ENCODE results near the gene C1QL3. TPM values are rescaled to one million over a fixed set of nuclear protein-coding genes. Genes with fewer than 3 reads are reported as not detected.

C1QL3 gene
- 0.08 TPM for polyA plus RNA-seq (2012; ENCODE audit: low read depth, missing spikeins)

GRCh38 chr10:16521311-16522016, at the start of gene C1QL3:
Gene C1QL3 (minus strand): TSS chr10:16521879. CDS start chr10:16521065, 814 bp downstream.
- DNase-seq (ENCODE audit: insufficient read length, low spot score) (peak; percentile 32), FAIRE-seq (no peak)
- no peak for TF ChIP-seq POLR2AphosphoS5 (IDR thresholded peaks at IDR 0.05; ENCODE audit: low read depth, low read length)
- TF ChIP-seq POLR2A (IDR thresholded peaks at IDR 0.05; ENCODE audit: low read depth, low read length): no peak
- TF ChIP-seq TAF1 (IDR thresholded peaks at IDR 0.05; ENCODE audit: low read depth, low read length): no peak
- no peak for TF ChIP-seq POU2F2 (IDR thresholded peaks at IDR 0.05; ENCODE audit: low read depth, low read length)
- TF ChIP-seq PAX5 (IDR thresholded peaks at IDR 0.05; ENCODE audit: insufficient read depth, low read length, severe bottlenecking): no peak
- TF ChIP-seq SPI1 (IDR thresholded peaks at IDR 0.05; ENCODE audit: low read depth, low read length): no peak

GRCh38 chr10:16570731-16571130, 49.1 kb upstream of the C1QL3 start:
- no peak for DNase-seq (ENCODE audit: insufficient read length, low spot score)
- peak; percentile 89 for FAIRE-seq
- TF ChIP-seq POLR2A (IDR thresholded peaks at IDR 0.05; ENCODE audit: low read depth, low read length) (no peak), PAX5 (IDR thresholded peaks at IDR 0.05; ENCODE audit: insufficient read depth, low read length, severe bottlenecking) (no peak), POU2F2 (IDR thresholded peaks at IDR 0.05; ENCODE audit: low read depth, low read length) (no peak), TAF1 (IDR thresholded peaks at IDR 0.05; ENCODE audit: low read depth, low read length) (no peak), POLR2AphosphoS5 (IDR thresholded peaks at IDR 0.05; ENCODE audit: low read depth, low read length) (no peak), SPI1 (IDR thresholded peaks at IDR 0.05; ENCODE audit: low read depth, low read length) (no peak)

- no peak for TF ChIP-seq POU2F2 (IDR thresholded peaks at IDR 0.05; ENCODE audit: low read depth, low read length)
- TF ChIP-seq PAX5 (IDR thresholded peaks at IDR 0.05; ENCODE audit: insufficient read depth, low read length, severe bottlenecking): no peak
- no peak for TF ChIP-seq POLR2AphosphoS5 (IDR thresholded peaks at IDR 0.05; ENCODE audit: low read depth, low read length)
- no peak for DNase-seq (ENCODE audit: insufficient read length, low spot score)
- no peak for FAIRE-seq
These were observed 44.6 kb upstream of the C1QL3 start for GRCh38 chr10:16566202-16566805.

GRCh38 chr10:16565604-16566003, 43.9 kb upstream of the C1QL3 start:
- DNase-seq (ENCODE audit: insufficient read length, low spot score) (no peak), FAIRE-seq (no peak)
- TF ChIP-seq SPI1 (IDR thresholded peaks at IDR 0.05; ENCODE audit: low read depth, low read length) (no peak), POU2F2 (IDR thresholded peaks at IDR 0.05; ENCODE audit: low read depth, low read length) (no peak), TAF1 (IDR thresholded peaks at IDR 0.05; ENCODE audit: low read depth, low read length) (no peak), POLR2A (IDR thresholded peaks at IDR 0.05; ENCODE audit: low read depth, low read length) (no peak), POLR2AphosphoS5 (IDR thresholded peaks at IDR 0.05; ENCODE audit: low read depth, low read length) (no peak), PAX5 (IDR thresholded peaks at IDR 0.05; ENCODE audit: insufficient read depth, low read length, severe bottlenecking) (no peak)

- TF ChIP-seq POLR2AphosphoS5 (IDR thresholded peaks at IDR 0.05; ENCODE audit: low read depth, low read length): no peak
- no peak for TF ChIP-seq PAX5 (IDR thresholded peaks at IDR 0.05; ENCODE audit: insufficient read depth, low read length, severe bottlenecking)
- TF ChIP-seq POU2F2 (IDR thresholded peaks at IDR 0.05; ENCODE audit: low read depth, low read length): no peak
- no peak for TF ChIP-seq POLR2A (IDR thresholded peaks at IDR 0.05; ENCODE audit: low read depth, low read length)
- TF ChIP-seq SPI1 (IDR thresholded peaks at IDR 0.05; ENCODE audit: low read depth, low read length): no peak
- DNase-seq (ENCODE audit: insufficient read length, low spot score) (no peak), FAIRE-seq (no peak)
These were observed 41.2 kb upstream of the C1QL3 start for GRCh38 chr10:16562891-16563290.

- TF ChIP-seq POLR2AphosphoS5 (IDR thresholded peaks at IDR 0.05; ENCODE audit: low read depth, low read length): no peak
- no peak for DNase-seq (ENCODE audit: insufficient read length, low spot score)
- FAIRE-seq: no peak
These were observed 37.6 kb upstream of the C1QL3 start for GRCh38 chr10:16559236-16559773.

GRCh38 chr10:16547973-16548372, 26.3 kb upstream of the C1QL3 start:
- FAIRE-seq: no peak
- TF ChIP-seq TAF1 (IDR thresholded peaks at IDR 0.05; ENCODE audit: low read depth, low read length) (no peak), POLR2AphosphoS5 (IDR thresholded peaks at IDR 0.05; ENCODE audit: low read depth, low read length) (no peak), POLR2A (IDR thresholded peaks at IDR 0.05; ENCODE audit: low read depth, low read length) (no peak), PAX5 (IDR thresholded peaks at IDR 0.05; ENCODE audit: insufficient read depth, low read length, severe bottlenecking) (no peak), POU2F2 (IDR thresholded peaks at IDR 0.05; ENCODE audit: low read depth, low read length) (no peak), SPI1 (IDR thresholded peaks at IDR 0.05; ENCODE audit: low read depth, low read length) (no peak)

GRCh38 chr10:16545116-16545736, 23.5 kb upstream of the C1QL3 start:
- TF ChIP-seq POLR2AphosphoS5 (IDR thresholded peaks at IDR 0.05; ENCODE audit: low read depth, low read length): no peak
- TF ChIP-seq SPI1 (IDR thresholded peaks at IDR 0.05; ENCODE audit: low read depth, low read length): no peak
- TF ChIP-seq POLR2A (IDR thresholded peaks at IDR 0.05; ENCODE audit: low read depth, low read length): no peak
- TF ChIP-seq POU2F2 (IDR thresholded peaks at IDR 0.05; ENCODE audit: low read depth, low read length): no peak
- no peak for TF ChIP-seq TAF1 (IDR thresholded peaks at IDR 0.05; ENCODE audit: low read depth, low read length)
- no peak for TF ChIP-seq PAX5 (IDR thresholded peaks at IDR 0.05; ENCODE audit: insufficient read depth, low read length, severe bottlenecking)
- FAIRE-seq: peak; percentile 23
- DNase-seq (ENCODE audit: insufficient read length, low spot score): peak; percentile 30

More at GRCh38 chr10:16547973-16548372, 26.3 kb upstream of the C1QL3 start:
- DNase-seq (ENCODE audit: insufficient read length, low spot score): no peak

GRCh38 chr10:16544591-16544990, 22.9 kb upstream of the C1QL3 start:
- TF ChIP-seq PAX5 (IDR thresholded peaks at IDR 0.05; ENCODE audit: insufficient read depth, low read length, severe bottlenecking) (no peak), POLR2A (IDR thresholded peaks at IDR 0.05; ENCODE audit: low read depth, low read length) (no peak), POLR2AphosphoS5 (IDR thresholded peaks at IDR 0.05; ENCODE audit: low read depth, low read length) (no peak), POU2F2 (IDR thresholded peaks at IDR 0.05; ENCODE audit: low read depth, low read length) (no peak), SPI1 (IDR thresholded peaks at IDR 0.05; ENCODE audit: low read depth, low read length) (no peak), TAF1 (IDR thresholded peaks at IDR 0.05; ENCODE audit: low read depth, low read length) (no peak)
- DNase-seq (ENCODE audit: insufficient read length, low spot score) (no peak), FAIRE-seq (no peak)

Data from GM12891 (cell line).